ENCODE data around the gene MBTPS2.
"Not testable (repeated sequence)": the region's sequence is repeated elsewhere in the genome, so short reads cannot be mapped to it uniquely, and the experiment has no call there.

MBTPS2 gene

GRCh38 chrX:21863241-21863640 is 23.8 kb downstream of the MBTPS2 start:
- DNase-seq = no peak

GRCh38 chrX:21865436-21865835 is 26.0 kb downstream of the MBTPS2 start:
- no peak for DNase-seq

GRCh38 chrX:21870494-21870893 is 31.1 kb downstream of the MBTPS2 start:
- no peak for DNase-seq

GRCh38 chrX:21873063-21873775 is 33.8 kb downstream of the MBTPS2 start:
- DNase-seq = no peak

GRCh38 chrX:21874182-21874581 is 34.8 kb downstream of the MBTPS2 start:
- not testable (repeated sequence) for DNase-seq

- no peak for DNase-seq
These were observed 35.6 kb downstream of the MBTPS2 start for GRCh38 chrX:21875013-21875412.

- no peak for DNase-seq
These were observed 42.6 kb downstream of the MBTPS2 start for GRCh38 chrX:21881881-21882574.

GRCh38 chrX:21883258-21883657 is 43.8 kb downstream of the MBTPS2 start:
- DNase-seq = no peak

- no peak for DNase-seq
These were observed 46.2 kb downstream of the MBTPS2 start for GRCh38 chrX:21885568-21885967.

GRCh38 chrX:21905313-21905712 is 65.9 kb downstream of the MBTPS2 start:
- DNase-seq = no peak

- no peak for DNase-seq
These were observed 66.5 kb downstream of the MBTPS2 start for GRCh38 chrX:21905953-21906352.

- no peak for DNase-seq
These were observed 67.8 kb downstream of the MBTPS2 start for GRCh38 chrX:21907260-21907659.

- DNase-seq = no peak
These were observed 72.1 kb downstream of the MBTPS2 start for GRCh38 chrX:21911481-21911880.

GRCh38 chrX:21912220-21912619 is 72.8 kb downstream of the MBTPS2 start:
- DNase-seq = no peak

GRCh38 chrX:21912989-21913388 is 73.6 kb downstream of the MBTPS2 start:
- DNase-seq = no peak

- no peak for DNase-seq
These were observed 86.7 kb downstream of the MBTPS2 start for GRCh38 chrX:21926116-21926515.

- DNase-seq = no peak
These were observed 87.3 kb downstream of the MBTPS2 start for GRCh38 chrX:21926527-21927278.

- no peak for DNase-seq
These were observed 89.8 kb downstream of the MBTPS2 start for GRCh38 chrX:21929209-21929608.

- no peak for DNase-seq
These were observed 91.6 kb downstream of the MBTPS2 start for GRCh38 chrX:21930986-21931385.

- no peak for DNase-seq
These were observed 93.0 kb downstream of the MBTPS2 start for GRCh38 chrX:21932292-21933002.

- no peak for DNase-seq
These were observed 93.7 kb downstream of the MBTPS2 start for GRCh38 chrX:21933077-21933476.

GRCh38 chrX:21934414-21934813 is 95.0 kb downstream of the MBTPS2 start:
- DNase-seq = no peak

All from KG1 (cell line).